HepG2 (cell line): ENCODE results near the gene DDIT4. TPM values are rescaled to one million over a fixed set of nuclear protein-coding genes. Genes with fewer than 3 reads are reported as not detected.
A peak's percentile ranks its signal among the peaks of the same experiment; 100 is the strongest.

Experiments used
- AGO1 ChIP-seq: fragments of 200-400 bp; formaldehyde crosslinking; IDR thresholded peaks from 2 replicates; pipeline ENCODE4 v1.6.1; 2017; ENCODE audit warnings: mild to moderate bottlenecking, low read depth, low read length, moderate library complexity; ENCODE audit not compliant: poor library complexity, severe bottlenecking
- HNF1B ChIP-seq: sonication (generic); formaldehyde crosslinking; IDR thresholded peaks from 2 replicates; pipeline ENCODE4 v1.5.1; 2020; ENCODE audit warnings: mild to moderate bottlenecking, moderate library complexity, missing genetic modification reagents
- PRDM10 ChIP-seq: sonication (generic); formaldehyde crosslinking; IDR thresholded peaks from 2 replicates; pipeline ENCODE4 v1.4.0; 2020; ENCODE audit warnings: low read depth, missing genetic modification reagents
- SP2 ChIP-seq: sonication (generic); formaldehyde crosslinking; IDR thresholded peaks from 2 replicates; pipeline ENCODE4 v1.5.1; 2020; ENCODE audit warnings: mild to moderate bottlenecking, missing genetic modification reagents
- ZGPAT ChIP-seq: IDR thresholded peaks from 2 replicates; pipeline ENCODE4 v1.6.1; 2016; ENCODE audit warnings: mild to moderate bottlenecking
- ZNF10 ChIP-seq: sonication (generic); formaldehyde crosslinking; IDR thresholded peaks from 2 replicates; pipeline ENCODE4 v1.4.0; 2020; ENCODE audit warnings: mild to moderate bottlenecking, low read depth, missing genetic modification reagents, borderline replicate concordance
- ZNF263 ChIP-seq: sonication (generic); formaldehyde crosslinking; IDR thresholded peaks from 2 replicates; pipeline ENCODE4 v1.4.0; 2020; ENCODE audit warnings: missing genetic modification reagents
- ZNF747 ChIP-seq: sonication (generic); formaldehyde crosslinking; IDR thresholded peaks from 2 replicates; pipeline ENCODE4 v1.8.1; 2023; ENCODE audit warnings: missing genetic modification reagents, mild to moderate bottlenecking, borderline replicate concordance
- ZNF792 ChIP-seq: IDR thresholded peaks from 2 replicates; pipeline ENCODE4 v1.6.1; 2016
- polyA plus RNA-seq, 8 experiments: library from polyadenylated mRNA; depleted of rRNA in 3 of 8; stranded (reverse) in 7 of 8; unstranded in 1 of 8; fragments of >200 nt; fragmentation: Illumina TruSeq in 4 of 8; extraction: Trizol in 4 of 8; gene quantifications; 2 replicates each; pipeline versions ENCODE4 v1.2.1 to v1.2.3, GENCODE V29; 2011 to 2016; ENCODE audit warnings: low read depth in 4 of 8, missing spikeins in 1 of 8, mixed read lengths in 1 of 8; ENCODE audit not compliant: insufficient read depth in 1 of 8
- total RNA-seq, 5 experiments: library from RNA; depleted of rRNA; stranded (reverse); fragments of >200 nt; fragmentation: Illumina TruSeq; extraction: Trizol; gene quantifications; 2 replicates each; pipeline ENCODE4 v1.2.3, GENCODE V29; 2016; ENCODE audit warnings: low read depth in 1 of 5
- TF ChIP-seq, protein P1 (sequence below): sonication (generic); formaldehyde crosslinking; IDR thresholded peaks from 2 replicates; pipeline ENCODE4 v1.5.0; 2020; ENCODE audit warnings: mild to moderate bottlenecking, missing genetic modification reagents
- TF ChIP-seq, protein P2 (sequence below): sonication (generic); formaldehyde crosslinking; IDR thresholded peaks from 2 replicates; pipeline ENCODE4 v1.5.1; 2020; ENCODE audit warnings: missing genetic modification reagents, mild to moderate bottlenecking, borderline replicate concordance
- TF ChIP-seq, protein P3 (sequence below): sonication (generic); formaldehyde crosslinking; IDR thresholded peaks from 2 replicates; pipeline ENCODE4 v1.5.1; 2020; ENCODE audit warnings: missing genetic modification reagents, mild to moderate bottlenecking, borderline replicate concordance
- TF ChIP-seq, protein P4 (sequence below): sonication (generic); formaldehyde crosslinking; IDR thresholded peaks from 2 replicates; pipeline ENCODE4 v1.4.0; 2020; ENCODE audit warnings: mild to moderate bottlenecking, missing genetic modification reagents

DDIT4 gene
- total and polyA plus RNA-seq, 2 of the 13 experiments (the other 11 are each of a cell fraction or from before 2014, with no cell fraction given) = 35.6 to 40.7 TPM

DNA sequence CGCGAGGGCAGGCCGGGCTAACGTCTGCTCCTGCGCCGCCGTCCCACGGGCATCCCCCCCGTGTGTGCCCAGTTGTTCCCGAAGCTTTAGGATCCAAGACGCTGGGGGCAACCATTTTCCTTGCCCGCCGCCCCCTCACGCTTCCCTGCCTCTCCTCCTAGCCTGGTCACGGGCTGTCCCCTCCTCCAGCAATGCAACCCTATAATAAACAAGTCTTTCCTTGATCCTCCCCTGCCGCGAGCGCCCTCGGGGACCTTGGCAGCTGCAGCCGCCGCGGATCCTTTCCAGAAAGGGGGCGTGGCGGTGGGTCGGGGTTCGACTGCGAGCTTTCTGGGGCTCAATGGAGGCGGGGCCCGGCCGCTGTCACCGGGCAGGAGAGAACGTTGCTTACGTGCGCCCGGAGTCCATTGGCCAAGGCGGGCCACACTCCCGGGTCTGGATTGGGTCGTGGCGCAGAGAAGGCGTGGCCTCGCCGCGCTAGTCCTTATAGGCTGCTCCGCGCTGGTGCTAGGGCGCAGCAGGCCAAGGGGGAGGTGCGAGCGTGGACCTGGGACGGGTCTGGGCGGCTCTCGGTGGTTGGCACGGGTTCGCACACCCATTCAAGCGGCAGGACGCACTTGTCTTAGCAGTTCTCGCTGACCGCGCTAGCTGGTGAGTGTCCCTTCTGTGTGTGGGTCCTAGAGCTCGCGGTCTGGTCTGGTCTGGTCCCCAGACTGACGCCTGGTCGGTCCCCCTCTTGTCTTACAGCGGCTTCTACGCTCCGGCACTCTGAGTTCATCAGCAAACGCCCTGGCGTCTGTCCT is at the start of gene DDIT4 (continued):
- TF ChIP-seq HNF1B (CRISPR knock-in tag) (peak; percentile 39), ZNF747 (CRISPR knock-in tag) (peak; percentile 95; the same call in 1 of the 2 replicates), ZNF792 (peak; percentile 91), AGO1 (peak; percentile 82), ZNF263 (CRISPR knock-in tag) (0 out of 2 replicates have a peak, but pooled peaks have one; percentile 44), PRDM10 (CRISPR knock-in tag) (peak; percentile 26; the same call in 1 of the 2 replicates), ZNF10 (CRISPR knock-in tag) (no peak), ZGPAT (CRISPR knock-in tag) (peak; percentile 71), SP2 (CRISPR knock-in tag) (peak; percentile 72)
- TF ChIP-seq, protein P1, sequence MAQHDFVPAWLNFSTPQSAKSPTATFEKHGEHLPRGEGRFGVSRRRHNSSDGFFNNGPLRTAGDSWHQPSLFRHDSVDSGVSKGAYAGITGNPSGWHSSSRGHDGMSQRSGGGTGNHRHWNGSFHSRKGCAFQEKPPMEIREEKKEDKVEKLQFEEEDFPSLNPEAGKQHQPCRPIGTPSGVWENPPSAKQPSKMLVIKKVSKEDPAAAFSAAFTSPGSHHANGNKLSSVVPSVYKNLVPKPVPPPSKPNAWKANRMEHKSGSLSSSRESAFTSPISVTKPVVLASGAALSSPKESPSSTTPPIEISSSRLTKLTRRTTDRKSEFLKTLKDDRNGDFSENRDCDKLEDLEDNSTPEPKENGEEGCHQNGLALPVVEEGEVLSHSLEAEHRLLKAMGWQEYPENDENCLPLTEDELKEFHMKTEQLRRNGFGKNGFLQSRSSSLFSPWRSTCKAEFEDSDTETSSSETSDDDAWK (CRISPR knock-in tag) = no peak
- TF ChIP-seq, protein P2, sequence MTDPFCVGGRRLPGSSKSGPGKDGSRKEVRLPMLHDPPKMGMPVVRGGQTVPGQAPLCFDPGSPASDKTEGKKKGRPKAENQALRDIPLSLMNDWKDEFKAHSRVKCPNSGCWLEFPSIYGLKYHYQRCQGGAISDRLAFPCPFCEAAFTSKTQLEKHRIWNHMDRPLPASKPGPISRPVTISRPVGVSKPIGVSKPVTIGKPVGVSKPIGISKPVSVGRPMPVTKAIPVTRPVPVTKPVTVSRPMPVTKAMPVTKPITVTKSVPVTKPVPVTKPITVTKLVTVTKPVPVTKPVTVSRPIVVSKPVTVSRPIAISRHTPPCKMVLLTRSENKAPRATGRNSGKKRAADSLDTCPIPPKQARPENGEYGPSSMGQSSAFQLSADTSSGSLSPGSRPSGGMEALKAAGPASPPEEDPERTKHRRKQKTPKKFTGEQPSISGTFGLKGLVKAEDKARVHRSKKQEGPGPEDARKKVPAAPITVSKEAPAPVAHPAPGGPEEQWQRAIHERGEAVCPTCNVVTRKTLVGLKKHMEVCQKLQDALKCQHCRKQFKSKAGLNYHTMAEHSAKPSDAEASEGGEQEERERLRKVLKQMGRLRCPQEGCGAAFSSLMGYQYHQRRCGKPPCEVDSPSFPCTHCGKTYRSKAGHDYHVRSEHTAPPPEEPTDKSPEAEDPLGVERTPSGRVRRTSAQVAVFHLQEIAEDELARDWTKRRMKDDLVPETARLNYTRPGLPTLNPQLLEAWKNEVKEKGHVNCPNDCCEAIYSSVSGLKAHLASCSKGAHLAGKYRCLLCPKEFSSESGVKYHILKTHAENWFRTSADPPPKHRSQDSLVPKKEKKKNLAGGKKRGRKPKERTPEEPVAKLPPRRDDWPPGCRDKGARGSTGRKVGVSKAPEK (CRISPR knock-in tag) = no peak
- TF ChIP-seq, protein P3, sequence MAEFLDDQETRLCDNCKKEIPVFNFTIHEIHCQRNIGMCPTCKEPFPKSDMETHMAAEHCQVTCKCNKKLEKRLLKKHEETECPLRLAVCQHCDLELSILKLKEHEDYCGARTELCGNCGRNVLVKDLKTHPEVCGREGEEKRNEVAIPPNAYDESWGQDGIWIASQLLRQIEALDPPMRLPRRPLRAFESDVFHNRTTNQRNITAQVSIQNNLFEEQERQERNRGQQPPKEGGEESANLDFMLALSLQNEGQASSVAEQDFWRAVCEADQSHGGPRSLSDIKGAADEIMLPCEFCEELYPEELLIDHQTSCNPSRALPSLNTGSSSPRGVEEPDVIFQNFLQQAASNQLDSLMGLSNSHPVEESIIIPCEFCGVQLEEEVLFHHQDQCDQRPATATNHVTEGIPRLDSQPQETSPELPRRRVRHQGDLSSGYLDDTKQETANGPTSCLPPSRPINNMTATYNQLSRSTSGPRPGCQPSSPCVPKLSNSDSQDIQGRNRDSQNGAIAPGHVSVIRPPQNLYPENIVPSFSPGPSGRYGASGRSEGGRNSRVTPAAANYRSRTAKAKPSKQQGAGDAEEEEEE (CRISPR knock-in tag) = peak; percentile 78; the same call in 1 of the 2 replicates
- TF ChIP-seq, protein P4, sequence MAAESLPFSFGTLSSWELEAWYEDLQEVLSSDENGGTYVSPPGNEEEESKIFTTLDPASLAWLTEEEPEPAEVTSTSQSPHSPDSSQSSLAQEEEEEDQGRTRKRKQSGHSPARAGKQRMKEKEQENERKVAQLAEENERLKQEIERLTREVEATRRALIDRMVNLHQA (CRISPR knock-in tag) = no peak
